GM12878 (cell line): ENCODE results near the gene COL26A1. TPM values are rescaled to one million over a fixed set of nuclear protein-coding genes. Genes with fewer than 3 reads are reported as not detected.
"Not testable (repeated sequence)": the region's sequence is repeated elsewhere in the genome, so short reads cannot be mapped to it uniquely, and the experiment has no call there.

Experiments
- ATAC-seq: fragments of 200-7000 bp; cut with Tn5 transposase; 3 replicates; pipeline ENCODE4 v1.9.1; 2020; ENCODE audit warnings: mild to moderate bottlenecking, moderate library complexity
- BruUV-seq: library from RNA; stranded (reverse); fragments of 400-500 nt; replicated peaks from 2 replicates; lab custom pipeline; 2021; lab: Mats Ljungman, UMichigan
- CTCF ChIA-PET: fragments of 300-600 bp; sonication (Branson Sonifier 250); formaldehyde crosslinking; extraction: SDS; loops from one replicate; lab custom pipeline; 2021; ENCODE audit warnings: inconsistent platforms; lab: Yijun Ruan, JAX
- POLR2A ChIA-PET: fragments of 350-600 bp; formaldehyde crosslinking; extraction: SDS; loops from one replicate; lab custom pipeline; 2021; ENCODE audit warnings: inconsistent platforms; lab: Charles Lee
- RAD21 ChIA-PET: fragments of 300-600 bp; sonication (Branson Sonifier 250); formaldehyde crosslinking; loops from one replicate; lab custom pipeline; 2023; ENCODE audit warnings: antibody characterized with exemption; ENCODE audit not compliant: unreplicated experiment; lab: Charles Lee
- SMC1A ChIA-PET: fragments of 300-600 bp; sonication (Branson Sonifier 250); formaldehyde crosslinking; loops from one replicate; lab custom pipeline; 2023; ENCODE audit not compliant: unreplicated experiment, uncharacterized antibody; lab: Charles Lee
- DNase-seq: peaks from one replicate; pipeline ENCODE4 v3.0.0-alpha.2; 2011; ENCODE audit warnings: low read depth, low spot score
- FAIRE-seq: peaks from 3 replicates; lab custom pipeline; 2011; peaks lifted over from hg19 to GRCh38; lab: Jason Lieb, UNC
- H2AFZ ChIP-seq: 2 replicates; pipeline ENCODE4 v1.6.0; 2011; ENCODE audit warnings: low read depth, low read length, control low read depth; ENCODE audit not compliant: control insufficient read depth
- H3K27ac ChIP-seq: 2 replicates; pipeline ENCODE4 v1.5.1; 2011; ENCODE audit warnings: control low read depth; ENCODE audit not compliant: control insufficient read depth, insufficient read depth
- H3K27me3 ChIP-seq, 2 experiments: replicated peaks in 1 of 2; 2 replicates each; pipeline versions ENCODE4 v1.6.0 to v1.6.1; 2011; ENCODE audit warnings: low read length in 1 of 2; ENCODE audit not compliant: control insufficient read depth in 2 of 2, insufficient read depth in 2 of 2
- H3K36me3 ChIP-seq, 2 experiments: 2 replicates each; pipeline ENCODE4 v1.5.1; 2011; ENCODE audit warnings: low read length in 1 of 2; ENCODE audit not compliant: control insufficient read depth in 2 of 2, insufficient read depth in 2 of 2
- H3K4me1 ChIP-seq: 2 replicates; pipeline ENCODE4 v1.6.1; 2011; ENCODE audit warnings: mild to moderate bottlenecking, low read length, moderate library complexity, mixed read lengths; ENCODE audit not compliant: control insufficient read depth, insufficient read depth
- H3K4me2 ChIP-seq: 2 replicates; pipeline ENCODE4 v1.6.0; 2011; ENCODE audit warnings: control low read depth; ENCODE audit not compliant: control insufficient read depth, insufficient read depth
- H3K4me3 ChIP-seq: fragments of 200-600 bp; sonication (generic); 2 replicates; pipeline ENCODE4 v1.5.1; 2016
- H3K79me2 ChIP-seq: 2 replicates; pipeline ENCODE4 v1.6.0; 2011; ENCODE audit warnings: low read length; ENCODE audit not compliant: control insufficient read depth, insufficient read depth
- H3K9ac ChIP-seq: 2 replicates; pipeline ENCODE4 v1.8.0; 2011; ENCODE audit warnings: low read length, control low read depth, mixed read lengths; ENCODE audit not compliant: control insufficient read depth, insufficient read depth
- H3K9me3 ChIP-seq: replicated peaks from 3 replicates; pipeline ENCODE4 v1.5.1; 2011; ENCODE audit warnings: mild to moderate bottlenecking, low read length; ENCODE audit not compliant: control insufficient read depth, insufficient read depth
- H4K20me1 ChIP-seq: 2 replicates; pipeline ENCODE4 v1.6.0; 2011; ENCODE audit not compliant: control insufficient read depth, insufficient read depth
- CBFB ChIP-seq: IDR thresholded peaks from 2 replicates; pipeline ENCODE4 v1.6.1; 2016; ENCODE audit warnings: antibody characterized with exemption, low read depth
- NFXL1 ChIP-seq: fragments of 450-650 bp; IDR thresholded peaks from 2 replicates; pipeline ENCODE4 v1.6.1; 2017; ENCODE audit warnings: antibody characterized with exemption, mild to moderate bottlenecking, borderline replicate concordance
- NR2C1 ChIP-seq: fragments of 450-650 bp; IDR thresholded peaks from 2 replicates; pipeline ENCODE4 v1.6.1; 2017; ENCODE audit warnings: antibody characterized with exemption, mild to moderate bottlenecking, moderate library complexity
- NRF1 ChIP-seq: conservative IDR thresholded peaks from 2 replicates; pipeline ENCODE4 v1.6.1; 2011; ENCODE audit warnings: mild to moderate bottlenecking, low read depth, low read length, improper control_type of control experiment
- RFX5 ChIP-seq: IDR thresholded peaks from 2 replicates; pipeline ENCODE4 v1.6.1; 2011; ENCODE audit warnings: low read depth, low read length, improper control_type of control experiment
- TBL1XR1 ChIP-seq: IDR thresholded peaks from 2 replicates; pipeline ENCODE4 v1.6.1; 2012; ENCODE audit warnings: low read depth, low read length, improper control_type of control experiment
- WGBS: methylation state at CpG from one replicate; pipeline ENCODE4 v1.1.6; 2016; ENCODE audit warnings: low lambda C conversion rate; ENCODE audit not compliant: insufficient replicate concordance, insufficient coverage; ENCODE audit errors: missing lambda C conversion rate; 5-methylcytosine and 5-hydroxymethylcytosine counted together
- in situ Hi-C: fragments of 300-500 bp; cut with MboI; formaldehyde crosslinking; loops from 9 replicates; pipeline ENCODE4 v1.14.3; 2018; ENCODE audit warnings: mixed read lengths
- intact Hi-C: fragments of 100-400 bp; cut with micrococcal nuclease; formaldehyde crosslinking; loops from one replicate; pipeline ENCODE4 v1.14.2; 2022; ENCODE audit not compliant: unreplicated experiment
- polyA plus RNA-seq, 11 experiments: library from polyadenylated mRNA; depleted of rRNA in 4 of 11; unstranded in 6 of 11; stranded (reverse) in 5 of 11; fragments of >200 nt; fragmentation: Nextera tagmentation in 4 of 11; fragmentation: Illumina TruSeq in 1 of 11; extraction: Ambion mirVana in 4 of 11; extraction: Trizol in 1 of 11; gene quantifications; 1 replicate in 1 of 11; 2 replicates in 10 of 11; pipeline versions ENCODE4 v1.2.1 to v1.2.3, GENCODE V29; 2011 to 2016; ENCODE audit warnings: inconsistent platforms in 2 of 11, missing spikeins in 2 of 11, low read depth in 1 of 11
- total RNA-seq, 4 experiments: library from RNA; depleted of rRNA in 3 of 4; stranded (reverse); fragments of >200 nt in 3 of 4; fragmentation: Illumina TruSeq in 1 of 4; extraction: Trizol in 1 of 4; gene quantifications; 2 replicates each; pipeline versions ENCODE4 v1.2.1 to v1.2.3, GENCODE V29; 2013 to 2021

COL26A1 gene
- total and polyA plus RNA-seq, 10 of the 15 experiments (the other 5 are each of a cell fraction or from before 2014, with no cell fraction given), result 0.08 TPM; not detected in 9

- no peak overlapping the region for H3K4me3 ChIP-seq
- DNase-seq (no peak), ATAC-seq (no peak)
- intact Hi-C loops, result no loop called here
- SMC1A ChIA-PET, result no interaction called here
- no TSS peak for BruUV-seq
- in situ Hi-C loops, result no loop called here
- H3K4me1 ChIP-seq, result no peaks in the 10 kb centered on the region
- TF ChIP-seq NR2C1 (no peak), RFX5 (no peak), CBFB (no peak), NRF1 (no peak), TBL1XR1 (no peak), NFXL1 (no peak)
- TF ChIP-seq, all 136 proteins: peak for 0
- Histone ChIP-seq H3K4me2 (no peak overlapping the region), H4K20me1 (no peaks in the 10 kb centered on the region), H3K9me3 (no peaks in the 10 kb centered on the region; the same call in 2 of the 3 replicates), H3K79me2 (no peaks in the 10 kb centered on the region), H3K9ac (no peak overlapping the region), H3K36me3 (no peaks in the 10 kb centered on the region), H3K27me3 (peaks cover 0 to 2% of the 10 kb centered on the region in 2 experiments; a peak in 2 of 4 replicates), H2AFZ (no peak overlapping the region), H3K27ac (no peak overlapping the region)
- ChIA-PET RAD21 (no interaction called here), POLR2A (no interaction called here), CTCF (interaction anchor here (0.6 kb wide), 1 partner anchor 233 kb away, joined by 4 read pairs; no protein-coding TSS in a partner anchor)
- no peak for FAIRE-seq
- WGBS, result 29% methylated on average over 5 of the region's 5 CpGs
Observed at GRCh38 chr7:101474178-101474577, 111.5 kb downstream of the COL26A1 start.

GRCh38 chr7:101475691-101476090, 113.0 kb downstream of the COL26A1 start:
- H3K9ac ChIP-seq, H3K4me1 ChIP-seq, in situ Hi-C loops, H3K79me2 ChIP-seq, ATAC-seq, SMC1A ChIA-PET, H4K20me1 ChIP-seq, H3K4me2 ChIP-seq, H3K36me3 ChIP-seq, POLR2A ChIA-PET, H3K27ac ChIP-seq, intact Hi-C loops, H2AFZ ChIP-seq, H3K27me3 ChIP-seq, RAD21 ChIA-PET, BruUV-seq, CTCF ChIA-PET, H3K4me3 ChIP-seq, FAIRE-seq, DNase-seq, H3K9me3 ChIP-seq: not testable (repeated sequence)
- 0% methylated on average over 2 of the region's 2 CpGs for WGBS
